ENCODE results near the gene CTNNA3.

GRCh38 chr10:66277481-66277880 is 1418.5 kb downstream of the CTNNA3 start:
- peak in 2 of 3 experiments; percentile 48 to 56; a peak in 4 of 6 replicates for TF ChIP-seq CTCF (IDR thresholded peaks at IDR 0.05 in 2 of 3, conservative IDR thresholded peaks at IDR 0.05 in 1 of 3; ENCODE audit: borderline replicate concordance in 1 of 3, insufficient read depth in 1 of 3, low read depth in 2 of 3, low read length in 2 of 3)
- TF ChIP-seq POLR2A (IDR thresholded peaks at IDR 0.05; ENCODE audit: borderline replicate concordance, extremely low read depth, insufficient read depth, insufficient read length) = no peak
- TF ChIP-seq ZNF274 (IDR thresholded peaks at IDR 0.05; ENCODE audit: low read depth, low read length) = no peak
- TF ChIP-seq CEBPB (IDR thresholded peaks at IDR 0.05; ENCODE audit: low read depth) = no peak
- TF ChIP-seq EZH2phosphoT487 (IDR thresholded peaks at IDR 0.05; ENCODE audit: borderline replicate concordance) = no peak
